UCSD-AML1 (cell line): ENCODE results near the gene RSPO4.

ENCODE experiments used
- DNase-seq: peaks from one replicate; lab custom pipeline; 2025; ENCODE audit not compliant: unreplicated experiment; lab: John Stamatoyannopoulos, UW

Gene RSPO4

DNA sequence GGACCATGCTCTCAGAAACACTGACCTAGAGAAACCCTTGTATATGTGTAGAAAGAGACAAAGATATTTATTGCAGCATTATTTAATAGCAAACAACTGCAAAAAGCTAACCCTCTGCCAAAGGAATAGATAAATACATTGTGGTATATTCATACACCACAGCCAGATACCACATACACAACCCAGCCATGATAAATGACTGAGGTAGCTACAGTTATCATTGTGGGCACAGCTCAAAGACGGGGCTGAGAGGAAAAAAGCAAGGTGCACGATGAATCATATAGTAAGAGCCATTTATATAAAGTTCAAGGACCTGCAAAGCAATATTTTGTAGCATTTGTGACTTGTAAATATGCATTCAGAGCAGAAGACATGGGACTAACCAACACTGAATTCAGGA, 30.8 kb downstream of the RSPO4 start:
- no peak for DNase-seq

DNA sequence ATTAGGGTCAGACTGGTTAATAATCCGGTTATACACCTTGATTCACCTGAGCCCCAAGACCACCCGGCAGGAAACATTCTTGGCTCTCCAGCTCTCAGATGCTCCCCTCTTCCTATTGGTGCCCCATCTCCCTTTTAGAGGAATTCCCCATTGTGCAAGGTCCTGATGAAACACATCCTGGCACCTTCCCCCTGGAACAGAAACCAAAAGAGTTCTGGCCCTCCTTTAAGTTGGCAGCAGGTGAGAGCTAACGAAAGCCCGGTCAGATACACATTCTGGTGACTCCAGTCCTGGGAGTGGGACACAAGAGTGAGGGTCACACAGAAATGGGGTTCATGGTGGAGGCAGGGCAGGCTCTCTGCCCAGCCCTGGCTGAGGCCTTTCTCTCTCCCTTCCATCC, 32.2 kb downstream of the RSPO4 start:
- DNase-seq: no peak

DNA sequence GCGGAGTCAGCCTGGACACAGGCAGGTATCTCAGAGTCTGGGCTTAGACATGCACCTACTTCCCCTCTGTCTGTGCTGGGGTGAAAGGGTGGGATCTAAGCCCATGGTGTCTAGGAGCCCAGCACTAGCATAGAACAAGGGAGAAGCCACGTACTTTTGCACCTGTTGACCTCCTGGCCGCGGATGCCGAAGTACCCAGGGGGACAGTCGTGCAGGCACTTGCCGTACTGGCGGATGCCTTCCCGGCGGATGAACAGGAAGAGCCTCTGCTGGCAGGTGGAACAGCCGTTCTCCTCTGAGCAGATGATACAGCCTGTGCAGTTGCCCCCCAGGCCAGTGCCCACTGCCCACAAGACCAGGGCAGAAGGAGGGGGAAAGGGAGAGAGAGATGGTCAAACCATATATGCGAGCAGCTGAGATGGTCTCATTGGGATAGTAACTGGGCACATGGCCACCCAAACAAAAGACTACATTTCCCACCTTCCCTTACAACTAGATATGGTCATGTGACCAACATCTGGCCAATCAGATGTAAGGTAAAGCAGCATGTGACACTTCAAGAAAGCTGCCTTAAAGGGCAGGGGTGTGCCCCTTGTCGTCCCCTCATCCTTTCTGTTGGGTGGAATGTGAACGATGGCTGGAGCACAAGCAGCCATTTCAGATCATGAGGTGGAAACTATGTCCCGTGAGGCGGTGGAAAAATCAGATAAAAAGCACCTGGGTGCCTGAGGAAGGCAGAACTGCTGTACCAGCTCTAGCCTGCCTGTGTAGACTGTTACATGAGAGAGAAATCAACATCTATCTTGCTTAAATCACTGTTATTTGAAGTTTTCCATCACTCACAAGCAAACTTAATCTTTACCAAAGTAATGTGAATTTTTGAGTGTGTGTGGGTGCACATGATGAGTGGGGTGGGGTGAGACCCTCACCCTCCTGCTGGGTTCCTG, 34.0 kb downstream of the RSPO4 start:
- no peak for DNase-seq

DNA sequence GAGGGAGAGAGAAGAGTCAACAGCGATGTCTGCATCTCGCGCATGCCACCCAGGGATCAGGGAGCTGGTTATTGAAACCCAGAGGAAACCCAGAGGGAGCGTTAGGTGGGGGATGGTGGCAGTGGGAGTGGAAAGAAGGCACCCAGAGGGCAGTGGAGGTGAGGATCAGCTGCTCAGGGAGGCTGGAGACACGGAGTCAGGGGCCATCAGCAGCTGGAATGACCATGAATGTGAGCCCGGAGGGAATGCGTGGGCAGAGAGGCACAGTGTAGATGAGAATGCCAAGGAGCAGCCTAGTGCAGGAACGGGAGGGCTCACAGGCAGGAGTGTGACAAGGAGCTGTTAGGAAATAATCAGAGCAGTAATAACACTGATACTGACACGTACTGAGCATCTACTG, 36.2 kb downstream of the RSPO4 start:
- no peak for DNase-seq

DNA sequence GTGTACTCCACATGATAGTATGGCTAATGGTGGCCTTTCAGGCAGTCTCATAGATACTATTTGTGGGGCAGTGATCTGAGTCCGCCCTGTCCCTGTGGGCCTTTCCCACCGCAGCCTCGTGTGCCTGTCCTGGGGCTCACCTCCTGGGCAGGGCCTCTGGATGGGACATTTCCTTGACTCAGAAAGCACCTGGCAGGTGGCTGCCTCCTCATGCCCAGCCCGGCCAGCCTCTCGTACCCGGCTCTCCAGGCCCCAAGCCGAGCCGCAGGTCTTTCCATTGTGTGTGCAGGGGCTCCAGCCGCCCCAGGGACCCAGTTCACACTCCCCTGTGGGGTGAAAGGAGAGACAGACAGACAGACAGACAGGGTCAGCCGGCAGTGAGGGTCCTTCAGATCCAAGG, 38.3 kb downstream of the RSPO4 start:
- no peak for DNase-seq

DNA sequence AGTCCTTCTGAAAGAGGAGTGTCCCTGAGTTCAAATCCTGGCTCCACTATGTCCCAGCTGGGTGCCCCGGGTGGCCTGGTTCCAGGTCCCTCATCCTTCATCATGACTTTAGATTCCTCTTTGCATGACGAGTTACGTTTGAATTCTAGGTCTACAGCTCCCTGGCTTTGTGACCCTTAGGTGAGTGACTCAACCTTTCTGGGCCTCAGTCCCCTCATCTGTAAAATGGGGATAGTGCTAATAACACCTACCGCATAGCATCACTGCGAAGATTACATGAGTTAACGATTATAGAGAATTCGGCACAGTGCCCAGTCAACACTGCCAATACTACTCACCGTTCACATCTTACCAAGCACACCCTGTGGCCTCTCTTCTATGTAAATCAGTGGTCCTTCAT, 39.4 kb downstream of the RSPO4 start:
- no peak for DNase-seq

DNA sequence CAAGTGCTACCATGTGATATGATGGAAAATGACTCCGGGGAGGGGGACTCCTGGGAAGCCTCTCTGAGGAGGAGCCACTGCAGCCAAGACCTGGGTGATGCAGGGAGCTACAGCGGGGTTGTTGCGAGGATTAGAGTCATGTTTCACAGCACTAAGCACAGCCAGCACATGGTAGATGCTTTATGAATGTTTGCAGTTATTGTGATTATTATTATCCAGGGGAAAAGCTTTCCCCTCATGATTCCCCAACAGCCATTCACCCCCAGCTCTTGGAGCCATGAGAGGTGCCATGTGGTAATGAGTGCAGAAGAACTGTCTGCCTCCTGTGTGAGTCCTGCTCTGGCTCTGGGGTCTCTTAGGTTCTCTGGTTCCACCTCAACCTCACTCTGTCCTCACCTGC, 39.9 kb downstream of the RSPO4 start:
- no peak for DNase-seq

DNA sequence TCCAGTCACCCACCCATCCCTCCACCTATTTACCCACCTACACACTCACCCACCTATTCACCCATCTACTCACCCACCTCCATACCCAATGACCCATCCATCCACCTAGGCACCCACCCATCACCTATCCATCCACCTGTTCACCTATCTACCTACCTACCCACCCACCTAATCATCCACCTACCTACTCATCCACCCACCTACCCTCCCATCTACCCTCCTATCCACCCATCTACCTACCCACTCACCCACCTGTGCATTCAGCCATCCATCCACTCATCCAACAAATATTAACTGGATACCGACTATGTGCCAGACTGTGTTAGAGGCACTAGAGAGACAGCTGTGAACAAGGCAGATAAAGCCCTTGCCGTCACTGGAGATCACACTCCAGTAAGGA, 40.3 kb downstream of the RSPO4 start:
- no peak for DNase-seq

DNA sequence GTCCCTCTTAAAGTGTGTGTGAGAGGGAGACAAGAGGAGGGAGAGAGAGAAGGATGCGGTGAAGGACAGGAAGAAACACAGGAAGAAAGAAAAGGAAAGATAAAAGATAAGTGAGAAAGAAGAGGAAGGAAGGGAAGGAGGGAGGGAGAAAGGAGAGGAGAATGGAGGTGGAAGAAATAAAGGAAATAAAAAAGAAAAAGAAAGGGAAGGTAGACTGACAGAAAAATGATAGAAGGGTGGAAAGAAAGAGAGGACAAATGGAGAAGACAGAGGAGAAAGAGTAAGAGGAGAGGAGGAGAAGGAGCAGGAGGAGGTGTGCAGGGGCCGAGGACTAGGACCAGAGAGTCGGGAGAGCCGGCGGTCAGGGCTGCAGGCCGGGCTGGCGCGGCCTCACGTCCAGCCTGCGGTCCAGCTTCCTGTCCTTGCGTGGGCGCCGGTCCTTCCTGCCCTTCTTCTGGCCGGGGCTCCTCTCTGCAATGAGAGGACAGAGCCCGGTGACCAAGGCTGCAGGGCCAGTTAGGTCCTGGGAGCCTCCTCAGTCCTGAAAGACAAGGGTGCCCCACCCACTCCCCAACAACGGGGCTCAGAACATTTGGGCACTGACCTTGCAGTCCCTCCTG, 42.0 kb downstream of the RSPO4 start:
- DNase-seq: no peak

DNA sequence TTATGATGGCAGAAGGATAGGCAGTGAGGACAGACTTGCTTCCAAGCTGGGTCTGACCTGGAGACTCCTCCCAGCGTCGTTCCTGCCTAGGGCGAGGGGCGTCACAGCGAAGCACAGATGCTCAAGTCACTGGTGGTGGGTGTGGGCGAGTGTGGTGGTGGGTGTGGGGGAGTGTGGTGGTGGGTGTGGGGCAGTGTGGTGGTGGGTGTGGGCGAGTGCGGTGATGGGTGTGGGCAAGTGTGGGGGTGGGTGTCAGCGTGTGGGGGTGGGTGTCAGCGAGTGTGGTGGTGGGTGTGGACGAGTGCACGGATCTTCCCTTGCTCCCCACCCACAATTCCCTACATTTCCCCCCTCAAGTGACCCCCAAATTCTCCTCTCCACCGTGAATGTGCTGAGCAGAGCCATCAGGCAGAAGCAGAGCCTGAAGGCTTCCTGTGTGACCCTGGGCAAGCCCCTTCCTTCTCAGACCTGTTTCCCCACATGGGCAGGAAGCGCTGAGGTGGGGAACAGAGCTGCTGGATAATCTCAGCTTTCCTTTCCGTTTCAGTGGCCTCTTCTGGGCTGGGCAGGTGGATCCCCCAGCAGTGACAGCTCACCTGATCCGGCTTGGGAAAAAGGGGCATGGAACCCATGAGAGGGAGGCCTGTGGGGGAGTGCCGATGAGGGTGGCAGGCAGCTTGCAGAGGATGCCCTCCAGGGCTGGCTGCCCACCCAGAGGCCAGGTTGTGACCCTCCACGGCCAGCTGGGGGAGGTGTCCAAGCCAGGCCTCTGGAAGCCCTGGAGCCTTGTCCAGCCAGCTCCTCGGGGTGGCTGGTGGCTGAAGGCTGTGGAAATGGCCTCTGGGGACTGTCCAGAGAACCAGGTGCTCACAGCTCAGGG, 42.9 kb downstream of the RSPO4 start:
- DNase-seq: no peak

DNA sequence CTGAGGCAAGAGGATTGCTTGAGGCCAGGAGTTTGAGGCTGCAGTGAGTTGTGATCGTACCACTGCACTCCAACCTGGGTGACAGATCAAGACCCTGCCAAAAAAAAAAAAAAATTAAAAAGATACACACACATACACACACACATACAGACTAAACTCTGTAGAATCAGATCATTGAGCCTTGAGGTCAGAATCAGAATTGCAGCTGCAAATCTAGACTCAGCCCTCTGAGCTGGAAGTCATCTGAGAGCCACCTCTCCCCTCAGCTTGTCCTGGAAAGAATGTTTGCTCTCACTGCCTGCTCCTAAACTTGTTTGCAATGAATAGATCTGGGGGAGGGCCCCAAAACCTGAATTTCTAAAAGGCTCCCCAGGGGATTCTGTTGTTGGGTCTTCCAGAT, 44.6 kb downstream of the RSPO4 start:
- no peak for DNase-seq

DNA sequence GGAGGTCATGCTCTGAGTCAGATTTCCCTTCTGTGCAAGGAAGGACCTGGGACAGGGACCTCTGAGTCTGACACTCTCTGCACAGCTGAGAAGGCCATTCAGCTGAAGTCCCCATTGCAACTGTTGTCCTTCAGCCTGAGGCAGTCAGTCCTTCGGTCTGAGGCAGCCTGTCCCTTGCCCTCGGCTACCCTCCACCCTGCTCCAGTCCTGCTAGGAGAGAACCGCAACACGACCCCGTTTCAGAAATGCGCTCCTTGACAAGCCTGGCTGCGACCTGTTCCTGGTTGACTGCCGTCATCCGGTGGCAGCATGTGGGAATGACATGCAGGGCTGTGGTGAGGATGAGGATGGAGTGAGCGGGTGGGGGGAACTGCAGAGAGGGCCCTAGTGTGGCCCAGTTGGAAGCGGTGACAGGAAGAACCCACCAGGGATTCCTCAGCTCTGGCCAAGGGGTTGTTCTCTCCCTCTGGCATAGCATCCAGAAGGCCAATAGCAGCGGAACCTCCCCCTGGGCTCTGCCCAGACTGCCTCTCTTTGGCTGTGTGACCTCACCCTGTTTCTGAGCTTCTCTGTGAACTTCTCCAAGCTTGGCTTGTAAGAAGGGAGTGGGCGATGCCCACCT, 45.7 kb downstream of the RSPO4 start:
- peak; percentile 71 for DNase-seq

DNA sequence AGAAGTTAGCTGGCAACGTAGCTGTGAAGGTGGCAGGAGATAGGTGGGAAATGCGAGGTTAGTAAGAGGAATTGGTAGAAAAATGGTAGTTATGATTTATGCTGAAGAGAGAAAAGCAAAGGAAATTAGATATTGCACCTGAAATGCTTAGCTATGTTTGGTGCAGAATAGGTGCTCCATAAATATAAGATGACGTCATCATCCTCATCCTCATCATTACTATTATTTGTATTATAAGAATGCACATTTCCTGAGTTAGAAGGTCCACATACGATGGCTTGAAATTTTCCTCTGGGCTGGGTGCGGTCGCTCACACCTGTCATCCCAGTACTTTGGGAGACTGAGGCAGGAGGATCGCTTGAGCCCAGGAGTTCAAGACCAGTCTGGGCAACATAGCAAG, 46.5 kb downstream of the RSPO4 start:
- DNase-seq: no peak

DNA sequence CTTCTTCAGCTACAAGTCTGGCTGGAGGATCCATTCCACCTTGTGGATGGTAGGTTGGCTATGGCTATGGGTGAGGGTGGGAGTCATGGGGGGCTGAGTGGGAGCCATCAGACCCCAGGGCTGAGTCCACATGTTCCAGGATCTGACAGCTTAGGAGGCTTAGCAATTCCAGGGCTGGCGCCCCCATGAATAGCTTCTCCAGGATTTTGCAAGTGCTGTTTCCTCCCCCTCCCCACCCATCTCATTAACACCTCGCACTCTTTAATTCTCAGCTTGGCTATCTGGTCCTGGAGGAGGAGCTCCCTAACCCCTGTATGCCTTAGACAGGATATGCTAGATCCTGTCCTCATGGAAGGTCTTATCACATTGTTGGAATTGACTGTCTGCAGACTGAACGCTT, 47.0 kb downstream of the RSPO4 start:
- no peak for DNase-seq

DNA sequence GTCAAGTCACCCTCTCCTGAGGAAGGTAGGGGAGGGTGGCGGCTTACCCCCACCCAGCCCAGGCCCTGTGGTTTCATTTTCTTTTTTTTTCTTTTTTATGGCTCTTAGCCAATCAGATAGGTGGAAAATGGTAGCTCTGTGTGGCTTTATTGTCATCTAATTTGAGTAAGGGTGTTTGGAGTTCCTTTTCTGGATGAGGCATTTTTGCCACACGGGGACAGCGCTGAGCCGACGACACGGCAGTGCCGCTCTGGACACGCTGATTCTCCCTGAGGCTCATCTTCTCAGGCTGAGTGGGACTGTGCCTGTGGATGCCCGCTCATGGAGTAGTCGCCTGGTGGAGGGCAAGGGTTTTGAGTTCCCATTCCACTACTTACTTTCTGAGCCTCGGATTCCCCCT, 48.4 kb downstream of the RSPO4 start:
- no peak for DNase-seq

DNA sequence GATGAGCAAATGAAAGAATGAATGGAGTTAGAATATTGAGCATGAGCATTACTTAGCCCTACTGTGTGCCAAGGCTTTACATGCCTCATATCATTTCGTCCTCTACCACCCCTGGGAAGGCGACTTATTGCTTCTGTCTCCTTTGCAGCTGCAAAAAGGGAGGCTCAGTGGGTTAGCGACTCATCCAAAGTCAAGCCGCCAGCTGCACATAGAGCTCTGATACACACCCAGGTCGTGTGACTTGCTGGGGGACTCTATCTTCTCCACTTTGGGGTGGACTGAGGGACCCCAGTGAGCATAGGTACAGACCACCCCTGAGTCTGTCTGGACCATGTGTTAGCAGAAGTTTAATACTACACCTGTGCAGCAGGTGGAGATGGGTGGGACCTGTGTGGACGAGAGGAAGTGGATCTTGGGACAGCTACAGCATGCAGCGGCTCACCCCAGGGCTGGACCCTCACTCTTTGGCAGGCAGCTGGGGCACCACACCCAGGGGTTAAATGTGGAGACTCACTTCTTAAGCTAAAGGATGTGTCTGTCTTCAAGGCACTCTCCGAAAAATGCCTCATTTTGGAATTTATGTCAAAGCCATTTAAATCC, 49.8 kb downstream of the RSPO4 start:
- DNase-seq: no peak

DNA sequence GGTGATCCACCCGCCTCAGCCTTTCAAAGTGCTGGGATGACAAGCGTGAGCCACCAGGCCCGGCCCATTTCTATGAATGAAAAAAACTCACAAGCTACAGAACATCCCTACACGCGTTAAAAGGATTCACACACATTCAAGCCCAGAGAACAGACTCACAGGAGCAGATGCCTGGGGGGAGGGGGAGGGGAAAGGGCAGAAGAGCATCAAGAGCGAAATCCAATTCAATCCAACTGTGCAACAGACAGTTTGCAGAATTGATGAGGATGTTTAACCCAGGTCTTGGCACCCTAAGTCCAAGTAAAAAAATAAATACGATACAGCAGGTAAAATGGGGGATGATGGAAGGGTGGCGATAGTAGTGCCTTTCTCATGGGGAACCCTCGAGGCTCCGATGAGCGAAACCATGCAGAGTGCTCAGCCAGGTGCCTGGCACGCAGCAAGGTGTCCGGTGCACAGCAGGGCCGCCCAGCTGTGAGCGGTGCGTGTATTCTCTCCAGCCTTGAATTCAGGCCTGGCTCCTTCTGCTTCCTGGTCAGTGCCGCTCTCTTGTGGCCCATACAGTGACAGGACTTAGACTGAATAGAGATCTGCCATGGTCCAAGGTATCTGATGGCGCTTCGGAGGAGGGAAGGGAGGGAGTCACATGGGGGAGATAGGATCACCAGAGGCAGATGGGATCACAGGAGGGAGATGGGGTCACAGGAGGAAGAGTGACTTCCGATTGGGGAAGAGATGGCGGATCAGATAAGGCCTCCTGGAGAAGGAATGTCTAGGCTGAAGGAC, 50.5 kb downstream of the RSPO4 start:
- no peak for DNase-seq

DNA sequence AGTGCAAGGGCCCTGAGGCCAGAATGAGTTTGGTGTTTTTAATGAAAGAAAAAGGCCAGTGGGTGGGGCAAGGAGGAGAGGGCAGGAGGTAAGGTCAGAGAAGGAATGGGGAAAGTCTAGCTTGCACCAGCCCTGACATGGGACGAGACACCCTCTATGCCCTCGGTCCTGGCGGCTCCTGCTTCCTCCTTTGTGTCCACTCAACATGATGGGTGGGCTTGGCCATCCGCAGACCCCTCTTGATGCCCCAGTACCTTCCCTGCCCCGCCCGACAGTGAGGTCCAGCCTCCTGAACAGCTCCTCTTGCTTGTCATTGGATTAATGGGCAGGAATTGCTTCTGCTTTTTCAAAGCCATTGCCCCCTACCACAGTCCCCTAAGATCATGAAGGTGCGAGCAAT, 52.4 kb downstream of the RSPO4 start:
- DNase-seq: no peak

DNA sequence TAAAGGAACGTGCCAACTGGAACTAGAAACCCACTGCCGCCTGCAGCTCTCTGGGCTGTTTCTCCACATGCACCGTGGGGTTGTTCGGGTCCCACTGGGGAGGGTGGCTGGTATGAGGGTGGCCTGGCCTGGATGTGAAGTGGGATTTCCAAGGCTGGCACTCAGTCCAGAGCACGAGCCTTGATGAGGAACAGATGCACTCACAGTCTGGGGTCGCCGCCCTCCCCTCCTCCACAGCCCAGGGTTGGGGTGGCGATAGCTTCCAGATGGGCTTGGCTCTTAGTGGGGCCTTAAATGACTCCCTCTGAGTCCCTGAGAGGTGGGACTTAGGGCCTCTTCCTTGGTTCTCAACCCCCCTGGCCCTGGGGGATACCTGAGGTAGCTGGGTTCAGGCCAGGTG, 55.3 kb downstream of the RSPO4 start:
- no peak for DNase-seq

DNA sequence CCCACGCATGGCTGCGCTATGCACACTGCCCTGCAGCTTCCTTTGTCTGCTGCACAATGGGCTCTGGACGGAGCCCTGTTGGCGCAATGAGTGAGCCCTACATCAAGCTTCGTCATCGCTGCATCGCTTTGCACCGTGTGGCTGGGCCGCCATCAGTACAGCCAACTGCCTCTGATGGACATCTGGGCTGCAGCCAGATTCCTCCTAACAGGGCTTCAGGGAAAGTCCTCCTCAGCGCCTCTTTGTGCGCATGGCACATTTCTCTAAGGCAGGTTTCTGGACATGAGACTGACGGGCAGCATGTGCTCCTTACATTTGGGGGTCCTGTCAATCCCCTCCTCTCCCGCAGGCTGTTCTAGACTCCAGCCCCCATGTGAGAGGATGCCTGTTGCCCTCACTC, 56.3 kb downstream of the RSPO4 start:
- no peak for DNase-seq
